GM11168 (cell line): ENCODE measurements around the gene ITGB2.

Experiments
- in situ Hi-C: fragments of 300-500 bp; cut with MboI; formaldehyde crosslinking; loops from one replicate; pipeline ENCODE4 v1.12.0; 2022; ENCODE audit warnings: low sequenced_read_pairs; ENCODE audit not compliant: unreplicated experiment

Gene ITGB2

GRCh38 chr21:44913425-44914175, 7.1 kb downstream of the ITGB2 start:
- in situ Hi-C loops: loop anchor here (10.0 kb wide), 1 partner anchor 109 kb away; the partner anchor contains the start of gene UBE2G2

GRCh38 chr21:44912506-44913412, 7.9 kb downstream of the ITGB2 start:
- in situ Hi-C loops: loop anchor here (10.0 kb wide), 1 partner anchor 108 kb away; the partner anchor contains the start of gene UBE2G2

GRCh38 chr21:44912158-44912473, 8.6 kb downstream of the ITGB2 start:
- in situ Hi-C loops: loop anchor here (10.0 kb wide), 1 partner anchor 107 kb away; the partner anchor contains the start of gene UBE2G2

GRCh38 chr21:44911384-44912157, 9.1 kb downstream of the ITGB2 start:
- in situ Hi-C loops: loop anchor here (10.0 kb wide), 1 partner anchor 107 kb away; the partner anchor contains the start of gene UBE2G2

- in situ Hi-C loops: loop anchor here (10.0 kb wide), 1 partner anchor 106 kb away; the partner anchor contains the start of gene UBE2G2
These were observed 9.7 kb downstream of the ITGB2 start for GRCh38 chr21:44911068-44911383.

DNA sequence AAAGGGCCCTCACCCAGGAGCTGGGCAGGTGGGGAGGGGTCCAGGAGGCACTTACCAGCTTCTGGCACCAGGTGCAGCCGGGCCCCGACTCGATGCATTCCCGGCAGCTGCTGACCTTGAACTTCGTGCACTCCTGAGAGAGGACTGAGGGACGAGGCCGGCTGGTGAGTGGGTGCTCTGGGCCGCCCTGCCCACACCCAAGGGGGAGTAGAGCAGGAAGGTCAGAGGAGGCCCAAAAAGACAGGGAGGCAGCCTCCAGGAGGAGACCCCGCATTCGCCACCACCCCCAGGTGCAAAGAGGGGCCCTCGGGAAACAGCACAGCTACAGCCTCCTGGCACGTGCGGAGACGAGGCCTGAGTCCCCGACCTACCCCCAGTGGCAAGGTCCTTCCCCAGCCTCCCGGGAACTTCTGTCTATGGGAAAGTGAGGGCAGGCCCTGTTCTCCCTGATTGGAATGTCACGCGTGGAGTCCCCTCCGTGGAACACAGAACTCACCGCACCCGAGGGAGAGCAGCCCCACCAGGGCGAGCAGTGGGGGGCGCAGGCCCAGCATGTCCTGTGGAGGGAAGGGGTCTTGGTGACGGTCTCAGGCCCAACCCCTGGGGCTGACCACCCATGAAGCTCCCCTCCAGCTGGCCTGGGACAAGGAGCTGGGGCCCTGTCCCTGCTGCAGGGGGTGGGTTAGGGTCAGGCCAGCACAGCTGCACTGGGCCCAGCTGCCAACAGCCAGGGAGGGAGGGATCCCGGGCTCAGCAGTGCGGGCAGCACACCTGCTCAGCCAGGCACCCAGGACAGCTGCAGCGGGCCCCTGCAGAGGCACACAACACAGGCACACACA, 10.3 kb downstream of the ITGB2 start:
- in situ Hi-C loops: loop anchor here (10.0 kb wide), 1 partner anchor 106 kb away; the partner anchor contains the start of gene UBE2G2

- in situ Hi-C loops: loop anchor here (10.0 kb wide), 1 partner anchor 105 kb away; the partner anchor contains the start of gene UBE2G2
These were observed 11.0 kb downstream of the ITGB2 start for GRCh38 chr21:44909719-44910118.

GRCh38 chr21:44908908-44909307, 11.8 kb downstream of the ITGB2 start:
- in situ Hi-C loops: no loop called here

DNA sequence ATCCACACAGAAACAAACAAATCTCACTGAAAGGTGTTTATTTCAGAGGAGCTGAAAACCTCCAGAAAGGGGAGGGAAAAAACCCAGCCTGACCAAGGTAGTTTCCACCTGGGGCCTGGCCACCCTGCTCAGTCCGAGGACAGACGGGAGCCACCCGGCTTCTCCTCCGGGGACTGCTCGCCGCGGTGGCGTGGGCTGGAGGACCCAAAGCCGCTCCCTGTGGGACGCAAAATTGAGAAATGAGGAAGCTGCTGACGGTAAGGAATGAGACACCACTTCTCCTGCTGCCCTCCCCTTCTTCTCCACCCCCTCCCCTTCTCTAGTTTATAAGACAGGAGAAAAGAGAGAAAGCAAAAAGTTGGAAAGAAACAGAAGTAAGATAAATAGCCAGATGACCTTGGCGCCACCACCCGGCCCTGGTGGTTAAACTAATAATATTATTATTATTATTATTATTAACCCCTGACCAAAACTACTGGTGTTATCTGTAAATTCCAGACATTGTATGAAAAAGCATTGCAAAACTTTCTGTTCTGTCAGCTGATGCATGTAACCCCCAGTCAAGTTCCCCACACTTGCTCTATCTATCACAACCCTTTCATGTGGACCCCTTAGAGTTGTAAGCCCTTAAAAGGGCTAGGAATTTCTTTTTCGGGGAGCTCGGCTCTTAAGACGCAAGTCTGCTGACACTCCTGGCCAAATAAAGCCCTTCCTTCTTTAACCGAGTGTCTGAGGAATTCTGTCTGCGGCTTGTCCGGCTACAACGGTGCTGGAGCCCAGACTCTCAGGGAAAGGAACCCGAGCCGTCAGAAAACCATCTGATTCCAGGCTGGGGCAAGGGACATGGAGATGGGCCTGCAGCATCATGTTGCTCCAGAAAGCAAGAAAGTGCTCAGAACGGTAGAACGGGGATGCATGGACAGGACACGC, 12.5 kb downstream of the ITGB2 start:
- in situ Hi-C loops: no loop called here

- in situ Hi-C loops: no loop called here
These were observed 13.3 kb downstream of the ITGB2 start for GRCh38 chr21:44907225-44907965.

DNA sequence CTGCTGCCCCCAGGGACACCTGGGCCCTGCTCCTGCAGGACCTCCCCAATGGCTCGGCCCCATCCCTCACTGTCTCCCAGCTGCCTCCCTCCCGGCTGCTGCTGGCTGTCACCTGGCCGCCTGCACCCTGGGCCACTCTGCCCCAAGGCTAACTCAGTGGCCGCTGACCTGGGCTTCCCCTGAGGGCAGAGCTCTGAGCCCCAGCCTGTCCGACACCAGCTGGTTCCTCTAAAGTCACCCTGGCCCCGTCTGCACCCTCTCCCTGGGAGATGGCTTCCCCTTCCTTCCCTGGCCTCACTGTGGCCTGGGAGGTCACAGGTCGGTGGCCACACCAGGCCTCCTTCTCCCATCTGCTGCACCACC, 15.0 kb downstream of the ITGB2 start:
- in situ Hi-C loops: no loop called here

DNA sequence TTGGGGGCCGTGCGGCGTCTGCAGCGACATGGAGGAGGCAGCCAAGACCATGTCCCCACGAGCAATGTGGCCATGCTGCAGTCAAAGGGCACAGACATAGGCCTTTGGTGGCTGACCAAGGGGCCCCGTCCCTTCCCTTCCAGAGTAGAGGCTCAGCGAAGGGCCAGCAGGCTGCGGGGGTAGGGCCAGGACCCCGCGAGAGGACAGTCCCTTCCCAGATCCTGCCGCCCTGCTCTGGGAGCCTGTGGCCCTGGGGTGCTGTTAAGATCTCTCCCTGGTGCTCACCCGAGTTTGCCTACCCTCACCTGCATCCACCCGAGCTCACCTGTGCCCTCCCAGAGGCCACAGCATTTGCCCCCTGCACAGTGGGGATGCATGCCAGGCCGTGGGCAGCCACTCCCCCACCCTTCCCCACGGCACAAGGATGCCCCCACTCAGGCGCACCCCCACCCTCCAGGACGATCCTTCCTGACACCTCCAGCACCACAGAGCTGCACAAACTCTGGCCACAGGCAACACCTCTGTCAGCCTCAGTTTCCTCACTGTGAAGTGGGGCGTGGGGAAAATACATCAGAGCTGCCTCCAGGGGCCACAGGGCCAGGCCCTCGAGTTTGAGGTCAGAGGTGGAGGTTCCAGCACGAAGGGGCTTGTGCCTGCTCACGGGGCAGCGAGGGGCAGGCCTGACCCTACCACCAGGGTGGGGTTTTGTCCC, 15.5 kb downstream of the ITGB2 start:
- in situ Hi-C loops: no loop called here

GRCh38 chr21:44904141-44904923, 16.4 kb downstream of the ITGB2 start:
- in situ Hi-C loops: no loop called here

GRCh38 chr21:44903689-44904088, 17.0 kb downstream of the ITGB2 start:
- in situ Hi-C loops: no loop called here

- in situ Hi-C loops: no loop called here
These were observed 17.5 kb downstream of the ITGB2 start for GRCh38 chr21:44903050-44903685.
